ENCODE data around the gene SLC52A1.

The SLC52A1 gene

DNA sequence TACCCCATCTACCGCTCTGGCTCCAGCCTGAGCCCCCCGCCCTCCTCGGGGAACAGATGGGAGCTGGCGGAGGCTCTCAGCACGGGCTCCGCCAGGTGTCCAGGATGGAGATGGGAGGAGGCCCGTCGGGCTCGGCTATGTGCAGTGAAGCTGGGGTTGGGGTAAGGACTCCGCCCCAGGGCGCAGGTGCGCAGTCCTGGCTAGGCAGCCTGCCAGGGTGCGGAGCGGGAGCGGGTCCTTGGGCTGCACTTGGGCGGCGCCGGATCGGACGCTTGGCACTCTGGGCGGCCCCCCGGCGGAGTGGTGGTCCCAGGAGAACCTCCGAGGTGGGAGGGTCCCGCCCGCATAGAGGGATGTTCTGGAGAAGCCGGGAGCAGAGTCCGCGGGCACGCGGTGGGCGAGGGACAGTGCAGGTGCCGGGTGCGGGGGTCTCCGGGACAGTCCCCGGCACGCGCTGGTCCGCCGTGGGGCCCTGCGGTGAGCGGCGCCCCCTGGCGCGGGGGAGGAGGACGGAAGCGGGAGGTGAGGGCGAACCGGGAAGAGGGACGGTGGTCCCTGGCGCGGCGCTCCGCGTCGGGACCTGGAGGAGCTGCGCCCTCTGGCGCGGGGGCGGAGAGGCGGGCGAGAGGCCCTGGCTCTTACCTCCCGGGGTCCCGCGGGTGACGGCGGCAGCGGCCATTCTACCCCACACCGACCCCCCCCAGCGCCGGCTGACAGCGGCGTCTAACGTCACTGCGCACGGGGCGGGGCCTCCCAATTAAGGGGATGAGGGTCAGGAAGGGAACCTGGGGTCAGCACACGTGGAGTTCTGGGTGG lies 48.1 kb downstream of the SLC52A1 start, which contains the start of gene CAMTA2:
Gene CAMTA2, minus strand, starts transcription at position 725 of the 816 bp plus-strand sequence. CDS start 1,453 bp downstream, outside the sequence.
- peak; percentile 85 for DNase-seq

DNA sequence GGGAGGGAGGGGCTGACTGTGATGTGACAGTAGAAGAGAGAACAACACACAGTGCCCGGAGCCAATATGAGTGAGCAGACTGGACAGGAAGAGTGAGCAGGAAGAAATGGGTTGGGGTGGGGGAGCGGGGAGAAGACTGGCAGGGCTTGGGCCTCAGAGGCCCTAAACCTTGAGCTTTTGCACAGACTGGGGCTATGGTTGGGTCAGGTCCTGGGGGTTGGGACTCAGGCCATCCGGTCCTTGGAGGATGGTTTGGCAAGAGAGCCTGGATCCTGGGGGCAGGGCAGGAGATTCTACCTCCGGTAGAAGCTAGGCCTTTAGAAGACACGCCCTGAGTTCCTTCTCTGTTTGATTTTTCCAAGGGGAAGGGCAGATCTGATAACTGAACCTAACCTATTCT lies 48.8 kb downstream of the SLC52A1 start:
- no peak for DNase-seq
